Measurements from ENCODE around the gene EFCAB11. TPM values are rescaled to one million over a fixed set of nuclear protein-coding genes. Genes with fewer than 3 reads are reported as not detected.

Gene EFCAB11
- total RNA-seq, 4 donors from 2014 or later: 4.4 to 8.5 (median 6.7) TPM

DNA sequence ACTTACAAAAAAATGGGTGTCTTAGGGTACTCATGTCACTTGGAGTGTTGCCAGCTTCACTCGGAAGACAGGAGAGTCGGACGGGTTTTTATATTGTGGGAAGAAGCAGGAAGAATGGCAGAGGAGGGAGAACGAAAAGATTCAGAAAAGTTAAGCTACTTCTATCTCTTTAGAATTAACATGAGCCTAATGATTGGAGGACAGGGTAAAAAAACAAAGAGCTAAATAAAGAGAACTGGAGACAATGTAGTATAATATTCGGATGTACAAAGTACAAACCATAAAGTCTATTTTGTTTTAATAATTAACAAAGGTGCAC is 43.9 kb downstream of the EFCAB11 start:
- TF ChIP-seq CTCF (IDR thresholded peaks at IDR 0.05; ENCODE audit: low read depth): no peak

GRCh38 chr14:89909586-89909985 is 44.9 kb downstream of the EFCAB11 start:
- TF ChIP-seq CTCF (IDR thresholded peaks at IDR 0.05; ENCODE audit: low read depth): no peak

DNA sequence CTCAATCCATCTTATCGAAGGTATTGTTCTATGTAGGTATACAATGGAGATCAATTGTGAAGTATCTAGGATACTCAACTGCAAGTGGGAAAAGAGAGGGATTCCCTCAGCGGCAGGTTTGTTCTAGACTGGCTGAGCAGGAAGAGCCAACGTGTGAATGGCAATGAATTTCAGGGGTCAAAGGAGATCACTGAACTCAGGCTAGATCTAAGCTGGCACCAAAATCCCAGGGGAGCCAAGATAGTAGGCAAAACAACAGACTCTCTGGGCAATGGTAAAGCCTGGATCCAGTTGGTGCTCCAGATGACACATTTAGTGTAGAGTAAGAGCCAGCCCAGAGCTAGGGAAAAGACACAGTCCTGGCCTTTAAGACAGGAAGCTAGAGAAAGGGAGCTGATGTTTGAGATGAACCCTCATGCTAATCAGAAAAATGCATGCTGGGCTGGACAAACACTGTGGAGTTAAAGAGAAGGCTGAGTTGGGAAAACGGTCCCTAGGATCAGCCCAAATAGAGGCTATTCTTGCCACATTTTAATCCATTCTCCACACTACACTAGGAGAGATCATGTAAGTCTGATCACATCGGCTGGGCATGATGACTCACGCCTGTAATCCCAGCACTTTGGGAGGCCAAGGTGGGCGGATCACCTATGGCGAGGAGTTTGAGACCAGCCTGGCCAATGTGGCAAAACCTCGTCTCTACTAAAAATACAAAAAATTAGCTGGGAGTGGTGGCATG is 45.6 kb downstream of the EFCAB11 start:
- TF ChIP-seq CTCF (IDR thresholded peaks at IDR 0.05; ENCODE audit: low read depth): no peak

- TF ChIP-seq CTCF (IDR thresholded peaks at IDR 0.05; ENCODE audit: low read depth): no peak
Measured at GRCh38 chr14:89907655-89908054, 46.9 kb downstream of the EFCAB11 start.

- TF ChIP-seq CTCF (IDR thresholded peaks at IDR 0.05; ENCODE audit: low read depth): no peak
Measured at GRCh38 chr14:89906000-89906399, 48.5 kb downstream of the EFCAB11 start.

- no peak for TF ChIP-seq CTCF (IDR thresholded peaks at IDR 0.05; ENCODE audit: low read depth)
Measured at GRCh38 chr14:89903340-89903952, 51.1 kb downstream of the EFCAB11 start.

DNA sequence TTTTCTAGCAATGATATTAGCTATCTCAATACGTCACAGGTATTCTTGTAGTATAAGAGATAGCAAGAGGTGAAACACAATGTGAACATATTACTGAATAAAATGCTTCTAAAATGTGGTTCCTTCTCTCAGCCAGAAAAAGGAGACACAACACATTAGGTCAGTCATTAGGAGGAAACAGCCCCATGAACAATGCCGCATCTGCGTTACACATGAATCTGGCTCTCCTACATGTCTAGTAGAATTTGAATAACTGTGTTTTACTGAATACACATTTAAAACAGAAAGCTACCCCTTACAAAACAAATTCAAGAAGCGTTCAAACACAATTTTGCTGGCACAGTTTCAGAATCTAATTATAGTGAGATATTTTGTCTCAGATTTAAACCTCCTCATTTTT is 51.6 kb downstream of the EFCAB11 start:
- TF ChIP-seq CTCF (IDR thresholded peaks at IDR 0.05; ENCODE audit: low read depth): no peak
